Esophagus (tissue), 2 donors: Measurements from ENCODE around the gene OSTN. TPM values are rescaled to one million over a fixed set of nuclear protein-coding genes. Genes with fewer than 3 reads are reported as not detected.

Experiments
- H3K27ac ChIP-seq, 2 donors: one replicate each; pipeline ENCODE4 v1.5.1; 2013; ENCODE audit warnings: low read depth in 2 of 2, mild to moderate bottlenecking in 2 of 2, inconsistent platforms in 1 of 2, low read length in 1 of 2, moderate library complexity in 1 of 2
- H3K27me3 ChIP-seq, 2 donors: one replicate each; pipeline ENCODE4 v1.6.1; 2013; ENCODE audit warnings: low read length in 2 of 2, control low read depth in 1 of 2, mild to moderate bottlenecking in 1 of 2; ENCODE audit not compliant: insufficient read depth in 2 of 2, control insufficient read depth in 1 of 2
- H3K36me3 ChIP-seq, 2 donors: one replicate each; pipeline ENCODE4 v1.6.1; 2013; ENCODE audit warnings: low read length in 1 of 2; ENCODE audit not compliant: control insufficient read depth in 2 of 2, insufficient read depth in 2 of 2
- H3K4me1 ChIP-seq, 2 donors: one replicate each; pipeline ENCODE4 v1.6.1; 2013; ENCODE audit warnings: low read length in 1 of 2; ENCODE audit not compliant: control insufficient read depth in 2 of 2, insufficient read depth in 2 of 2
- H3K4me3 ChIP-seq, 2 donors: one replicate each; pipeline ENCODE4 v1.5.1; 2013; ENCODE audit warnings: low read length in 2 of 2, mild to moderate bottlenecking in 2 of 2, low read depth in 1 of 2, moderate library complexity in 1 of 2
- H3K9me3 ChIP-seq, 2 donors: one replicate each; pipeline ENCODE4 v1.6.1; 2013; ENCODE audit warnings: mild to moderate bottlenecking in 2 of 2, low read depth in 1 of 2, low read length in 1 of 2, moderate library complexity in 1 of 2; ENCODE audit not compliant: control insufficient read depth in 2 of 2, insufficient read depth in 1 of 2
- WGBS, 2 donors: extraction: QIAGEN DNeasy Blood & Tissue Kit; methylation state at CpG; one replicate each; pipeline ENCODE4 v1.1.7; 2013; 5-methylcytosine and 5-hydroxymethylcytosine counted together
- polyA plus RNA-seq, 2 donors: library from polyadenylated mRNA; stranded (reverse); fragments of 200-250 nt; gene quantifications; one replicate each; pipeline ENCODE4 v1.2.3, GENCODE V29; 2013
- donor health status: healthy with polysubstance abuse.
- donor health status: Bipolar disorder and iron deficiency.

The OSTN gene
- polyA plus RNA-seq, 2 donors: not detected

DNA sequence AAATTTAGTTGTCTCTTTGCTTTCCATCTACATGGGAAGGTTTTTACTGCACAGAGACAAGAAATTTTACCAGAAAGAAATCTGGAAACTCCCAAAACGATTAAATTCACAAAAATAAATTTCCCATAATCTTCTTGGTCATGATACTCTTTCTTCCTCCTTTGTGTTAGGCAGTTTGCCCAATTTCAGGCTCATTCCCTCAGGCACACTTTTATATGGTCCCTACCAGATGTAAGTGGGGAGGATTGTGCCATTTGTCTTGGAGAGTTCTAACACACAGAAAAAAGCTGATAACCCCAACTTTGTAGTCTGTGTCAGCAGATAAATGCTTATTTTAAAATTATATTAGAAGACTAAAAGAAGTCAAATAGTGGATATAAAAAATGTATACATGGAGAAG lies 81.1 kb downstream of the OSTN start:
- peaks cover 0 to 2% of the 10 kb centered on the region in 2 donors for H3K9me3 ChIP-seq

DNA sequence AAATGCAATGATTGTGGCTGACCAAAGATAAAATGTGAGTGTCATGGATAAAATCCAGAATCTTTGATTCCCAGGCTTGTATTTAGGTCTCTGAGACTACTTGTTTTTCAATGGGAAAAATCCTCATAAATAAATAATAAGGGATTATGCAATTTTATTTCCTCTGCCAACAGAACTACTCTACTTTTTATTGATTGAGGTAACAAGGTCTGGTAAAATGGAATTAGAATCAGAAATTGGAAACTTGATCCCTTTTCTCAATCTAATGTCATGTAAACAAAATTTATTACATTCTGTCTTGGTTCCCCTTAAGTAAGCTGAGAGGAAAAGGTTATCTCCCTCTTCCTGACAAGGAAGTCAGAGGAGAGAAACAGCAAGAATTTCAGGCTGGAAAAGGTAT lies 81.8 kb downstream of the OSTN start:
- Histone ChIP-seq H3K9me3 (peaks cover 0 to 2% of the 10 kb centered on the region in 2 donors), H3K4me3 (no peak overlapping the region), H3K4me1 (no peaks in the 10 kb centered on the region), H3K27ac (no peak overlapping the region), H3K36me3 (no peaks in the 10 kb centered on the region), H3K27me3 (no peaks in the 10 kb centered on the region)

More for the DNA sequence above, 81.1 kb downstream of the OSTN start:
- WGBS, 2 donors: 43 to 46% methylated on average over 1 of the region's 1 CpG
- Histone ChIP-seq H3K36me3 (no peaks in the 10 kb centered on the region), H3K27me3 (no peaks in the 10 kb centered on the region), H3K4me3 (no peak overlapping the region), H3K27ac (no peak overlapping the region), H3K4me1 (no peaks in the 10 kb centered on the region)

GRCh38 chr3:191282251-191283185 lies 83.5 kb downstream of the OSTN start:
- Histone ChIP-seq H3K27me3 (no peaks in the 10 kb centered on the region), H3K4me1 (no peaks in the 10 kb centered on the region), H3K4me3 (no peak overlapping the region), H3K9me3 (peaks cover 0 to 2% of the 10 kb centered on the region in 2 donors), H3K36me3 (no peaks in the 10 kb centered on the region), H3K27ac (no peak overlapping the region)
- WGBS, 2 donors: 45 to 52% methylated on average over 4 of the region's 4 CpGs

DNA sequence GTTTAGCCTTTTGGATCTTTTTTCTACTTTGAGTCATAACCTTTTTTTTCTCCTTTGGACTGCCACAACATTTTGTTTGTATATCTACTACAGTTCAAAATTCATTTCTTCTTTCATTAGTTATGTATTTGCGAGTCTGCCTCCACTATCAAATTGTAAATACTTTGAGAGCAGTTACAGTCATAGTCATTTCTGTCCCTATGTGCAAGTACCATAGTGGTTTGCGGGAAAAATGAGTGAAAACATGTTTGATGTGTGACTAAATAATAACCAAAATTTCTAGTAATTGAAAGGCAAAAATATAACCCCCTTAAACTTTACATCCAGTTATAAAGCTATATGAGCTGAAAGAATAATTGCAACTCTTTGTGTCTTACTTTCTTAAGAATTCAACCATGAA lies 84.4 kb downstream of the OSTN start:
- Histone ChIP-seq H3K36me3 (no peaks in the 10 kb centered on the region), H3K9me3 (peaks cover 0 to 2% of the 10 kb centered on the region in 2 donors), H3K4me3 (no peak overlapping the region), H3K4me1 (no peaks in the 10 kb centered on the region), H3K27me3 (no peaks in the 10 kb centered on the region), H3K27ac (no peak overlapping the region)
- 85 to 89% methylated on average over 2 of the region's 2 CpGs for WGBS, 2 donors

- H3K36me3 ChIP-seq: no peaks in the 10 kb centered on the region
- no peak overlapping the region for H3K4me3 ChIP-seq
- H3K4me1 ChIP-seq: no peaks in the 10 kb centered on the region
- H3K27me3 ChIP-seq: no peaks in the 10 kb centered on the region
- 58 to 60% methylated on average over 4 of the region's 4 CpGs for WGBS, 2 donors
- H3K9me3 ChIP-seq: no peaks in the 10 kb centered on the region
- H3K27ac ChIP-seq: no peak overlapping the region
These were observed 91.4 kb downstream of the OSTN start for GRCh38 chr3:191290311-191291025.

DNA sequence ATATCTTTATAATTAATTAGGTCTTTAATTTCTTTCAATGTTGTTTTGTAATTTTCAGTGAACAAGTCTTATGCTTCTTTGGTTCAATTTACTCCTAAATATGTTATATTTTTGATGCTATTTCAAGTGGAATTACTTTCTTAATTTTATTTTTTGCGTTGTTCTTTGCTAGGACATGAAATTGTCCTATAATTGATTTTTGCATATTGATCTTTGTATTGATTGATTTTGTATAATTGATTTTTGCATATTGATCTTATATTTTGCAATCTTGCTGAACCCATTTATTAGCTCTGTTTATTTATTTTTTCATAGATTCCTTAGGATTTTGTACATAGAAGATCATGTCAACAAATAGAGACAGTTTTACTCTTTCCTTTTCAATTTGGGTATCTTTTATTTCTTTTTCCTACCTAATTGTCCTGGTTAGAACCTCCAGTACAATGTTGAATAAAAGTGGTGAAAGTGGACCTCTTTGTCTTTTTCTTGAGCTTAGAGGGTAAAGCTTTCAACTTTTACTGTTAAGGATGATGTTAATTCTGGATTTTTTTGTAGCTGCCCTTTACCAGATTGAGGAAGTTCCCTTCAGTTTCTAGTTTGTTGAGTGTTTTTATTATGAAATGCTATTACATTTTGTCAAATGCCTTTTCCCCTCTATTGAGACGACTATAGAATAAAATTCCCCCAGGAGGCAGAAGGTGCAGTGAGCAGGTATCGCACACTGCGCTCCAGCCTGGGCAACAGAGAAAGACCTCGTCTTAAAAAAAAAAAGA lies 93.4 kb downstream of the OSTN start:
- no peaks in the 10 kb centered on the region for H3K4me1 ChIP-seq
- no peak overlapping the region for H3K4me3 ChIP-seq
- H3K36me3 ChIP-seq: no peaks in the 10 kb centered on the region
- no peaks in the 10 kb centered on the region for H3K9me3 ChIP-seq
- 72 to 74% methylated on average over 5 of the region's 5 CpGs for WGBS, 2 donors
- H3K27ac ChIP-seq: no peak overlapping the region
- no peaks in the 10 kb centered on the region for H3K27me3 ChIP-seq

GRCh38 chr3:191294291-191294690 lies 95.2 kb downstream of the OSTN start:
- WGBS, 2 donors: 89 to 100% methylated on average over 1 of the region's 1 CpG
- no peaks in the 10 kb centered on the region for H3K36me3 ChIP-seq
- H3K9me3 ChIP-seq: no peaks in the 10 kb centered on the region
- no peak overlapping the region for H3K4me3 ChIP-seq
- H3K27ac ChIP-seq: no peak overlapping the region
- H3K4me1 ChIP-seq: no peaks in the 10 kb centered on the region
- no peaks in the 10 kb centered on the region for H3K27me3 ChIP-seq

GRCh38 chr3:191296041-191296541 lies 97.0 kb downstream of the OSTN start:
- Histone ChIP-seq H3K4me3 (no peak overlapping the region), H3K27me3 (no peaks in the 10 kb centered on the region), H3K9me3 (no peaks in the 10 kb centered on the region), H3K27ac (no peak overlapping the region), H3K4me1 (no peaks in the 10 kb centered on the region), H3K36me3 (no peaks in the 10 kb centered on the region)
- WGBS, 2 donors: 50 to 52% methylated on average over 4 of the region's 4 CpGs

GRCh38 chr3:191298846-191299245 lies 99.8 kb downstream of the OSTN start:
- Histone ChIP-seq H3K36me3 (no peaks in the 10 kb centered on the region), H3K27ac (no peak overlapping the region), H3K4me3 (no peak overlapping the region), H3K4me1 (no peaks in the 10 kb centered on the region), H3K9me3 (no peaks in the 10 kb centered on the region), H3K27me3 (no peaks in the 10 kb centered on the region)
